MCF 10A (cell line): ENCODE measurements around the gene TAB2. TPM values are rescaled to one million over a fixed set of nuclear protein-coding genes. Genes with fewer than 3 reads are reported as not detected.

Experiments
- BruUV-seq: library from RNA; stranded (reverse); fragments of 400-500 nt; replicated peaks from 2 replicates; lab custom pipeline; 2021; lab: Mats Ljungman, UMichigan
- CTCF ChIA-PET: fragments of 300-600 bp; sonication (Branson Sonifier 250); formaldehyde crosslinking; extraction: SDS; loops from one replicate; lab custom pipeline; 2021; ENCODE audit warnings: antibody characterized with exemption, inconsistent platforms; lab: Yijun Ruan, JAX
- POLR2A ChIA-PET: fragments of 300-600, 350-650 bp; sonication (Branson Sonifier 250); formaldehyde crosslinking; extraction: SDS; loops from one replicate; lab custom pipeline; 2020; ENCODE audit warnings: antibody characterized with exemption, inconsistent platforms; lab: Yijun Ruan, JAX
- DNase-seq: peaks from one replicate; pipeline ENCODE4 v3.0.0-alpha.2; 2018; ENCODE audit not compliant: unreplicated experiment
- H3K27ac Mint-ChIP-seq: one replicate; pipeline ENCODE4 v1.8.0; 2022; ENCODE audit warnings: mild to moderate bottlenecking, low read depth, mixed read lengths; ENCODE audit not compliant: unreplicated experiment
- H3K27me3 Mint-ChIP-seq: one replicate; pipeline ENCODE4 v1.8.0; 2022; ENCODE audit warnings: mixed read lengths; ENCODE audit not compliant: insufficient read depth, unreplicated experiment
- H3K36me3 Mint-ChIP-seq: one replicate; pipeline ENCODE4 v1.8.0; 2022; ENCODE audit warnings: mild to moderate bottlenecking, moderate library complexity, mixed read lengths; ENCODE audit not compliant: insufficient read depth, unreplicated experiment
- H3K4me1 Mint-ChIP-seq: one replicate; pipeline ENCODE4 v1.8.0; 2022; ENCODE audit warnings: mixed read lengths; ENCODE audit not compliant: insufficient read depth, unreplicated experiment
- H3K4me3 Mint-ChIP-seq: one replicate; pipeline ENCODE4 v1.8.0; 2022; ENCODE audit warnings: mild to moderate bottlenecking, moderate library complexity, mixed read lengths; ENCODE audit not compliant: unreplicated experiment
- H3K9me3 Mint-ChIP-seq: one replicate; pipeline ENCODE4 v1.8.0; 2022; ENCODE audit warnings: mixed read lengths; ENCODE audit not compliant: unreplicated experiment
- CTCF ChIP-seq: fragments of 200-600 bp; IDR thresholded peaks from one replicate; pipeline ENCODE4 v1.8.0; 2022; ENCODE audit warnings: antibody characterized with exemption, mild to moderate bottlenecking; ENCODE audit not compliant: unreplicated experiment
- intact Hi-C: fragments of 100-400 bp; cut with micrococcal nuclease; formaldehyde crosslinking; loops from 2 replicates; pipeline ENCODE4 v1.14.1; 2022
- total RNA-seq: library from RNA; stranded (reverse); gene quantifications from 2 replicates; pipeline ENCODE4 v1.2.3, GENCODE V29; 2022

The TAB2 gene
- total RNA-seq, 1 experiment from 2014 or later = 76.4 TPM

- ChIA-PET CTCF (no interaction called here), POLR2A (no interaction called here)
- Mint-ChIP-seq H3K4me3 (no peak overlapping the region), H3K4me1 (peaks cover 6% of the 10 kb centered on the region), H3K9me3 (no peaks in the 10 kb centered on the region), H3K27ac (no peak overlapping the region), H3K27me3 (no peaks in the 10 kb centered on the region), H3K36me3 (no peaks in the 10 kb centered on the region)
- TF ChIP-seq CTCF = no peak
- no peak for DNase-seq
- BruUV-seq = no TSS peak
- intact Hi-C loops = no loop called here
These were observed 133.3 kb downstream of the TAB2 start for GRCh38 chr6:149450679-149451375.

GRCh38 chr6:149451376-149452036, 134.0 kb downstream of the TAB2 start:
- no peak for DNase-seq
- POLR2A ChIA-PET = no interaction called here
- no peak for TF ChIP-seq CTCF
- CTCF ChIA-PET = no interaction called here
- no TSS peak for BruUV-seq
- intact Hi-C loops = no loop called here
- Mint-ChIP-seq H3K4me3 (no peak overlapping the region), H3K9me3 (no peaks in the 10 kb centered on the region), H3K4me1 (peaks cover 6% of the 10 kb centered on the region), H3K27ac (no peak overlapping the region), H3K36me3 (no peaks in the 10 kb centered on the region), H3K27me3 (no peaks in the 10 kb centered on the region)

- no peak overlapping the region for H3K27ac Mint-ChIP-seq
- POLR2A ChIA-PET = no interaction called here
- no peaks in the 10 kb centered on the region for H3K27me3 Mint-ChIP-seq
- CTCF ChIA-PET = interaction anchor here (0.6 to 1.1 kb wide), 6 partner anchors 21 to 615 kb away, joined by 3 to 4 read pairs (median 3); no protein-coding TSS in a partner anchor
- no peak for DNase-seq
- H3K4me3 Mint-ChIP-seq = no peak overlapping the region
- no TSS peak for BruUV-seq
- peaks cover 6% of the 10 kb centered on the region for H3K4me1 Mint-ChIP-seq
- no peak for TF ChIP-seq CTCF
- H3K36me3 Mint-ChIP-seq = no peaks in the 10 kb centered on the region
- no peaks in the 10 kb centered on the region for H3K9me3 Mint-ChIP-seq
- intact Hi-C loops = no loop called here
These were observed 134.8 kb downstream of the TAB2 start for GRCh38 chr6:149452037-149452939.
